K562 (cell line): ENCODE data around the gene CBLC. TPM values are rescaled to one million over a fixed set of nuclear protein-coding genes. Genes with fewer than 3 reads are reported as not detected.

Experiments used
- CBX3 ChIP-seq, 2 experiments: IDR thresholded peaks; 1 replicate in 1 of 2; 2 replicates in 1 of 2; pipeline ENCODE4 v1.6.1; 2012; ENCODE audit warnings: inconsistent platforms in 2 of 2, low read length in 2 of 2, borderline replicate concordance in 1 of 2, control low read depth in 1 of 2
- NR4A1 ChIP-seq, 2 experiments: fragments of 250-450 bp in 1 of 2; fragments of 450-650 bp in 1 of 2; sonication (Bioruptor Pico) in 1 of 2; IDR thresholded peaks; 2 replicates each; pipeline versions ENCODE4 v1.4.0 to v1.6.1; 2016 to 2020; ENCODE audit warnings: mild to moderate bottlenecking in 2 of 2, missing compliant biosample characterization in 1 of 2, missing genetic modification characterization in 1 of 2, moderate library complexity in 1 of 2
- STAG1 ChIP-seq: sonication (generic); formaldehyde crosslinking; IDR thresholded peaks from 2 replicates; pipeline ENCODE4 v1.5.0; 2020; ENCODE audit warnings: missing genetic modification reagents, borderline replicate concordance
- TEAD2 ChIP-seq: fragments of 450-650 bp; IDR thresholded peaks from 2 replicates; pipeline ENCODE4 v1.6.1; 2016; ENCODE audit warnings: missing genetic modification characterization, control low read depth, missing compliant biosample characterization
- TRIM24 ChIP-seq, 2 experiments: fragments of 450-650 bp; IDR thresholded peaks; 2 replicates each; pipeline ENCODE4 v1.6.1; 2016
- ZFP1 ChIP-seq: fragments of 450-650 bp; formaldehyde crosslinking; IDR thresholded peaks from 2 replicates; pipeline ENCODE4 v1.4.0; 2020; ENCODE audit warnings: mild to moderate bottlenecking, mixed read lengths
- polyA plus RNA-seq, 8 experiments: library from polyadenylated mRNA; depleted of rRNA in 4 of 8; stranded (reverse) in 5 of 8; unstranded in 3 of 8; fragments of >200 nt; fragmentation: Nextera tagmentation in 2 of 8; fragmentation: Illumina TruSeq in 1 of 8; extraction: Ambion mirVana in 2 of 8; extraction: Trizol in 1 of 8; gene quantifications; 2 replicates each; pipeline versions ENCODE4 v1.2.1 to v1.2.3, GENCODE V29; 2011 to 2014; ENCODE audit warnings: inconsistent platforms in 1 of 8, missing spikeins in 1 of 8
- total RNA-seq, 7 experiments: library from RNA; depleted of rRNA in 6 of 7; stranded (reverse); fragments of >200 nt in 6 of 7; fragmentation: Illumina TruSeq in 2 of 7; extraction: Trizol in 2 of 7; gene quantifications; 2 replicates each; pipeline versions ENCODE4 v1.2.1 to v1.2.3, GENCODE V29; 2011 to 2021; ENCODE audit warnings: low replicate concordance in 1 of 7
- TF ChIP-seq, protein P1 (sequence below): fragments of 450-650 bp; IDR thresholded peaks from 2 replicates; pipeline ENCODE4 v1.6.1; 2016; ENCODE audit warnings: low read depth
- TF ChIP-seq, protein P2 (sequence below), 2 experiments: fragments of 450-650 bp; IDR thresholded peaks; 2 replicates each; pipeline ENCODE4 v1.6.1; 2016; ENCODE audit warnings: mild to moderate bottlenecking in 2 of 2, borderline replicate concordance in 1 of 2, low read depth in 1 of 2, moderate library complexity in 1 of 2
- TF ChIP-seq, protein P3 (sequence below): fragments of 450-650 bp; formaldehyde crosslinking; IDR thresholded peaks from 2 replicates; pipeline ENCODE4 v1.4.0; 2020; ENCODE audit warnings: mild to moderate bottlenecking, mixed read lengths

CBLC gene
- total and polyA plus RNA-seq, 9 of the 15 experiments (the other 6 are each of a cell fraction or from before 2014, with no cell fraction given) = 0.09 TPM; not detected in 8

DNA sequence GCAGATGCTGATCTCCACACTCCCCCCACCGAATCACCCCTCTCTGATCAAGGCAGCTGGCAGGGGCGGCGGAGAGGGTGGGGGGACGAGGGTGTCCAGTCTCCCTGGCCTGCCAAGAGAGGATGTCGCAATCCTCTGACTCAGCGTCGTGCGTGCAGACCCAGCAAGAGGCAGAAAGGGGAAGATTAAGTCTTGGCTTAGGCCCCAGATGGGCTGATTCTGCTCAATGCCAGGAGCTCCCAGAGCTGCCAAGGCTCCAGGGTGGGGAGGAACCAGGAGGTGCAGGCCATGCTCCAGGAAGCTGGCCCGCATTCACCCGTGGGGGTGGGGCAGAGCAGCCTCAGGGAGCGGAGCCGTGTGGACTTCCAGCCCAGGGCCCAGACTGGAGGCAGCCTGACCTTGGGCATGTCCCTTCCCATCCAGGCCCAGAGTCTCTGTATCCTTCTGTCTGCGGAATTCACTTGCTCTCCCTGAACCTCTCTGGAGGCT is 35.8 kb upstream of the CBLC start (continued):
- TF ChIP-seq, protein P1, sequence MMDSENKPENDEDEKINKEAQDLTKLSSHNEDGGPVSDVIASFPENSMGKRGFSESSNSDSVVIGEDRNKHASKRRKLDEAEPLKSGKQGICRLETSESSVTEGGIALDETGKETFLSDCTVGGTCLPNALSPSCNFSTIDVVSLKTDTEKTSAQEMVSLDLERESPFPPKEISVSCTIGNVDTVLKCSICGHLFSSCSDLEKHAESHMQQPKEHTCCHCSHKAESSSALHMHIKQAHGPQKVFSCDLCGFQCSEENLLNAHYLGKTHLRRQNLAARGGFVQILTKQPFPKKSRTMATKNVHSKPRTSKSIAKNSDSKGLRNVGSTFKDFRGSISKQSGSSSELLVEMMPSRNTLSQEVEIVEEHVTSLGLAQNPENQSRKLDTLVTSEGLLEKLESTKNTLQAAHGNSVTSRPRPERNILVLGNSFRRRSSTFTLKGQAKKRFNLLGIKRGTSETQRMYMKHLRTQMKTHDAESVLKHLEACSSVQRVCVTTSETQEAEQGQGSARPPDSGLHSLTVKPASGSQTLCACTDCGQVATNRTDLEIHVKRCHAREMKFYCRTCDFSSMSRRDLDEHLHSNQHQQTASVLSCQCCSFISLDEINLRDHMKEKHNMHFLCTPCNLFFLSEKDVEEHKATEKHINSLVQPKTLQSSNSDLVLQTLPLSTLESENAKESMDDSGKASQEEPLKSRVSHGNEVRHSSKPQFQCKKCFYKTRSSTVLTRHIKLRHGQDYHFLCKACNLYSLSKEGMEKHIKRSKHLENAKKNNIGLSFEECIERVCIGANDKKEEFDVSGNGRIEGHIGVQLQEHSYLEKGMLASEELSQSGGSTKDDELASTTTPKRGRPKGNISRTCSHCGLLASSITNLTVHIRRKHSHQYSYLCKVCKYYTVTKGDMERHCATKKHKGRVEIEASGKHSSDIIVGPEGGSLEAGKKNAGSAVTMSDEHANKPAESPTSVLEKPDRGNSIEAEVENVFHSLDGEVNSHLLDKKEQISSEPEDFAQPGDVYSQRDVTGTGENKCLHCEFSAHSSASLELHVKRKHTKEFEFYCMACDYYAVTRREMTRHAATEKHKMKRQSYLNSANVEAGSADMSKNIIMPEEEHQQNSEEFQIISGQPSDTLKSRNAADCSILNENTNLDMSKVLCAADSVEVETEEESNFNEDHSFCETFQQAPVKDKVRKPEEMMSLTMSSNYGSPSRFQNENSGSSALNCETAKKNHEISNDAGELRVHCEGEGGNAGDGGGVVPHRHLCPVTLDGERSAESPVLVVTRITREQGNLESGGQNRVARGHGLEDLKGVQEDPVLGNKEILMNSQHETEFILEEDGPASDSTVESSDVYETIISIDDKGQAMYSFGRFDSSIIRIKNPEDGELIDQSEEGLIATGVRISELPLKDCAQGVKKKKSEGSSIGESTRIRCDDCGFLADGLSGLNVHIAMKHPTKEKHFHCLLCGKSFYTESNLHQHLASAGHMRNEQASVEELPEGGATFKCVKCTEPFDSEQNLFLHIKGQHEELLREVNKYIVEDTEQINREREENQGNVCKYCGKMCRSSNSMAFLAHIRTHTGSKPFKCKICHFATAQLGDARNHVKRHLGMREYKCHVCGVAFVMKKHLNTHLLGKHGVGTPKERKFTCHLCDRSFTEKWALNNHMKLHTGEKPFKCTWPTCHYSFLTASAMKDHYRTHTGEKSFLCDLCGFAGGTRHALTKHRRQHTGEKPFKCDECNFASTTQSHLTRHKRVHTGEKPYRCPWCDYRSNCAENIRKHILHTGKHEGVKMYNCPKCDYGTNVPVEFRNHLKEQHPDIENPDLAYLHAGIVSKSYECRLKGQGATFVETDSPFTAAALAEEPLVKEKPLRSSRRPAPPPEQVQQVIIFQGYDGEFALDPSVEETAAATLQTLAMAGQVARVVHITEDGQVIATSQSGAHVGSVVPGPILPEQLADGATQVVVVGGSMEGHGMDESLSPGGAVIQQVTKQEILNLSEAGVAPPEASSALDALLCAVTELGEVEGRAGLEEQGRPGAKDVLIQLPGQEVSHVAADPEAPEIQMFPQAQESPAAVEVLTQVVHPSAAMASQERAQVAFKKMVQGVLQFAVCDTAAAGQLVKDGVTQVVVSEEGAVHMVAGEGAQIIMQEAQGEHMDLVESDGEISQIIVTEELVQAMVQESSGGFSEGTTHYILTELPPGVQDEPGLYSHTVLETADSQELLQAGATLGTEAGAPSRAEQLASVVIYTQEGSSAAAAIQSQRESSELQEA = no peak
- no peak for TF ChIP-seq TEAD2 (tag)
- TF ChIP-seq STAG1 (CRISPR knock-in tag) = no peak
- peak; percentile 53 to 70; a peak in 3 of 4 replicates for TF ChIP-seq TRIM24 (IDR thresholded peaks at IDR 0.05)
- TF ChIP-seq CBX3 (IDR thresholded peaks at IDR 0.05; ENCODE audit: borderline replicate concordance in 1 of 2, low read length in 2 of 2) = no peak
- TF ChIP-seq, protein P2, sequence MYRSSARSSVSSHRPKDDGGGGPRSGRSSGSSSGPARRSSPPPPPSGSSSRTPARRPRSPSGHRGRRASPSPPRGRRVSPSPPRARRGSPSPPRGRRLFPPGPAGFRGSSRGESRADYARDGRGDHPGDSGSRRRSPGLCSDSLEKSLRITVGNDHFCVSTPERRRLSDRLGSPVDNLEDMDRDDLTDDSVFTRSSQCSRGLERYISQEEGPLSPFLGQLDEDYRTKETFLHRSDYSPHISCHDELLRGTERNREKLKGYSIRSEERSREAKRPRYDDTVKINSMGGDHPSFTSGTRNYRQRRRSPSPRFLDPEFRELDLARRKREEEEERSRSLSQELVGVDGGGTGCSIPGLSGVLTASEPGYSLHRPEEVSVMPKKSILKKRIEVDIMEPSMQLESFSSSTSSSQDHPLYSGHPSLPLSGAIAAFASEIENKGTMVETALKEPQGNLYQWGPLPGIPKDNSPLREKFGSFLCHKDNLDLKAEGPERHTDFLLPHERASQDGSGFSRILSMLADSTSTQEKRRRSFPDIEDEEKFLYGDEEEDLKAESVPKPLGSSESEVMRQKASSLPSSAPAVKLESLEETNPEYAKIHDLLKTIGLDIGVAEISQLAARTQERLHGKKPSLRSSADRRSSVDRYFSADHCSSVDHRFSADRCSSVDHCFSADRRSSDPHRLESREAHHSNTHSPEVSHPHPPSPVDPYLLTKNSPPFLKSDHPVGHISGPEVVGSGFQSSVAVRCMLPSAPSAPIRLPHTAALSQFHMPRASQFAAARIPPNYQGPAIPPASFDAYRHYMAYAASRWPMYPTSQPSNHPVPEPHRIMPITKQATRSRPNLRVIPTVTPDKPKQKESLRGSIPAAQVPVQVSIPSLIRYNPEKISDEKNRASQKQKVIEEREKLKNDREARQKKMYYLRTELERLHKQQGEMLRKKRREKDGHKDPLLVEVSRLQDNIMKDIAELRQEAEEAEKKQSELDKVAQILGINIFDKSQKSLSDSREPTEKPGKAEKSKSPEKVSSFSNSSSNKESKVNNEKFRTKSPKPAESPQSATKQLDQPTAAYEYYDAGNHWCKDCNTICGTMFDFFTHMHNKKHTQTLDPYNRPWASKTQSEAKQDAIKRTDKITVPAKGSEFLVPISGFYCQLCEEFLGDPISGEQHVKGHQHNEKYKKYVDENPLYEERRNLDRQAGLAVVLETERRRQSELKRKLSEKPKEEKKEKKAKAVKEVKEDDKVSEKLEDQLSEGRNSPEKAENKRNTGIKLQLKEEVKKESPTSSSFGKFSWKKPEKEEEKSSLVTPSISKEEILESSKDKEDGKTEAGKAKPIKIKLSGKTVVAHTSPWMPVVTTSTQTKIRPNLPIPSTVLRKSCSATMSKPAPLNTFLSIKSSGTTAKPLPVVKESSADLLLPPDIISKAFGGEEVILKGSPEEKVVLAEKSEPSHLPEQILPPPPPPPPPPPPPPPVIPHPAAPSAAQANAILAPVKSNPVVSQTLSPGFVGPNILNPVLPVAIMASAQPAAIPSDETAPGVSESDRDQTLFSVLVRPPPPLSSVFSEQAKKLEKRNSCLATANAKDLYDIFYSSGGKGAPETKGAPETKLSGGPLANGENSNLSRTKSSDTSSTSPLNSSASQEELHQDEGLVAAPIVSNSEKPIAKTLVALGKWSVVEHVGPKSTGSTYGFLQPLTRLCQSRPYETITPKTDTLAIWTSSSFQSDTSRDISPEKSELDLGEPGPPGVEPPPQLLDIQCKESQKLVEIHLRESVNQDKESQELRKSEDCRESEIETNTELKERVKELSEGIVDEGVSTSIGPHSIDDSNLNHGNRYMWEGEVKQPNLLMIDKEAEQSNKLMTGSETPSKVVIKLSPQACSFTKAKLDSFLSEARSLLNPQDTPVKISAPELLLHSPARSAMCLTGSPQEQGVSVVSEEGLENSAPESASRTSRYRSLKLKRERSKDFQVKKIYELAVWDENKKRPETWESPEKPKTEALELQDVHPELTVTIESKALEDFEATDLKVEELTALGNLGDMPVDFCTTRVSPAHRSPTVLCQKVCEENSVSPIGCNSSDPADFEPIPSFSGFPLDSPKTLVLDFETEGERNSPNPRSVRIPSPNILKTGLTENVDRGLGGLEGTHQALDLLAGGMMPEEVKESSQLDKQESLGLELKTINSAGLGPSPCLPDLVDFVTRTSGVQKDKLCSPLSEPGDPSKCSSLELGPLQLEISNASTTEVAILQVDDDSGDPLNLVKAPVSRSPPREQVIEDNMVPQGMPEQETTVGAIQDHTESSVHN (IDR thresholded peaks at IDR 0.05; ENCODE audit: borderline replicate concordance in 1 of 2, low read depth in 1 of 2) = no peak
- TF ChIP-seq, protein P3, sequence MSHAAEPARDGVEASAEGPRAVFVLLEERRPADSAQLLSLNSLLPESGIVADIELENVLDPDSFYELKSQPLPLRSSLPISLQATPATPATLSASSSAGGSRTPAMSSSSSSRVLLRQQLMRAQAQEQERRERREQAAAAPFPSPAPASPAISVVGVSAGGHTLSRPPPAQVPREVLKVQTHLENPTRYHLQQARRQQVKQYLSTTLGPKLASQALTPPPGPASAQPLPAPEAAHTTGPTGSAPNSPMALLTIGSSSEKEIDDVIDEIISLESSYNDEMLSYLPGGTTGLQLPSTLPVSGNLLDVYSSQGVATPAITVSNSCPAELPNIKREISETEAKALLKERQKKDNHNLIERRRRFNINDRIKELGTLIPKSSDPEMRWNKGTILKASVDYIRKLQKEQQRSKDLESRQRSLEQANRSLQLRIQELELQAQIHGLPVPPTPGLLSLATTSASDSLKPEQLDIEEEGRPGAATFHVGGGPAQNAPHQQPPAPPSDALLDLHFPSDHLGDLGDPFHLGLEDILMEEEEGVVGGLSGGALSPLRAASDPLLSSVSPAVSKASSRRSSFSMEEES = no peak
- no peak for TF ChIP-seq ZFP1
- no peak for TF ChIP-seq NR4A1 (CRISPR knock-in tag; IDR thresholded peaks at IDR 0.05)
- TF ChIP-seq NR4A1 (tag; IDR thresholded peaks at IDR 0.05) = peak; percentile 79
